ENCODE measurements around the gene P3R3URF.

DNA sequence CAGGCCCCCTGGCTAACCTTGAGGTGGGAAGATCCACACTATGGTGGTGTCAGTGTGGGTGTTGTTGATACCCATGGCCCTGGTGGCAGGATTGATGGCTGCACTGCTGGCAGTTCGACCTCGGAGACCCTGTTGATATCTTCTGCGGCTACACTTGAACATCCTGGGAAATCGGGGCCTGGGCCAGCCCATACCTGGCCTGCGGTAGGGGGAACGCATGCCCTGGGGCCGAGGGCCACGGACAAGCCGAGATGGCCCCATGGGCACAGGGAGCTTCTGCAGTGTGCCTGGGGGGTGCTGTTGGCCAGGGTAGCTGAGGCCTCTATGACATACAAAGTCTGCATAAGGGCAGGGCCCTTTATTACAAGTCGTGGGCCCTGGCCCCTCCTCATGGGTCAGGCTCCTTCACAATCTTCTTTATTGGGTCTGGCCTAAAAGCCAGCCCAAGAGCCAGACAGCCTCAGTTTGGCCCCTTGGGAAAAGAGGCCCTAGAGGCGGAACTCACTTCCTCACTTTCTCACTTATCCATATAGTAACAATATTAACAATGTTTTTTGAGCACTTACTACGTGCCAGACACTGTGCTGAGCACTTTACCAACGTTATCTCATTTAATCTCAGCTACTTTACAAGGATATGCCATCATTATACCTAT lies at the start of gene P3R3URF:
- TF ChIP-seq, protein P1, sequence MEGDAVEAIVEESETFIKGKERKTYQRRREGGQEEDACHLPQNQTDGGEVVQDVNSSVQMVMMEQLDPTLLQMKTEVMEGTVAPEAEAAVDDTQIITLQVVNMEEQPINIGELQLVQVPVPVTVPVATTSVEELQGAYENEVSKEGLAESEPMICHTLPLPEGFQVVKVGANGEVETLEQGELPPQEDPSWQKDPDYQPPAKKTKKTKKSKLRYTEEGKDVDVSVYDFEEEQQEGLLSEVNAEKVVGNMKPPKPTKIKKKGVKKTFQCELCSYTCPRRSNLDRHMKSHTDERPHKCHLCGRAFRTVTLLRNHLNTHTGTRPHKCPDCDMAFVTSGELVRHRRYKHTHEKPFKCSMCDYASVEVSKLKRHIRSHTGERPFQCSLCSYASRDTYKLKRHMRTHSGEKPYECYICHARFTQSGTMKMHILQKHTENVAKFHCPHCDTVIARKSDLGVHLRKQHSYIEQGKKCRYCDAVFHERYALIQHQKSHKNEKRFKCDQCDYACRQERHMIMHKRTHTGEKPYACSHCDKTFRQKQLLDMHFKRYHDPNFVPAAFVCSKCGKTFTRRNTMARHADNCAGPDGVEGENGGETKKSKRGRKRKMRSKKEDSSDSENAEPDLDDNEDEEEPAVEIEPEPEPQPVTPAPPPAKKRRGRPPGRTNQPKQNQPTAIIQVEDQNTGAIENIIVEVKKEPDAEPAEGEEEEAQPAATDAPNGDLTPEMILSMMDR (IDR thresholded peaks at IDR 0.05; ENCODE audit: insufficient read depth, low read length, poor library complexity, severe bottlenecking), result no peak
- no peak for TF ChIP-seq EZH2phosphoT487 (conservative IDR thresholded peaks at IDR 0.05; ENCODE audit: low read length)
